ENCODE measurements around the gene GLYATL1. TPM values are rescaled to one million over a fixed set of nuclear protein-coding genes. Genes with fewer than 3 reads are reported as not detected.

GLYATL1 gene
- total RNA-seq, 2 experiments from 2014 or later: not detected

- Mint-ChIP-seq H3K27ac (no peak overlapping the region), H3K27me3 (peaks cover 20% of the 10 kb centered on the region), H3K36me3 (ENCODE audit: low read depth) (no peaks in the 10 kb centered on the region), H3K9me3 (no peaks in the 10 kb centered on the region), H3K4me1 (ENCODE audit: low read depth) (no peaks in the 10 kb centered on the region), H3K4me3 (no peak overlapping the region)
- TF ChIP-seq, protein P1, sequence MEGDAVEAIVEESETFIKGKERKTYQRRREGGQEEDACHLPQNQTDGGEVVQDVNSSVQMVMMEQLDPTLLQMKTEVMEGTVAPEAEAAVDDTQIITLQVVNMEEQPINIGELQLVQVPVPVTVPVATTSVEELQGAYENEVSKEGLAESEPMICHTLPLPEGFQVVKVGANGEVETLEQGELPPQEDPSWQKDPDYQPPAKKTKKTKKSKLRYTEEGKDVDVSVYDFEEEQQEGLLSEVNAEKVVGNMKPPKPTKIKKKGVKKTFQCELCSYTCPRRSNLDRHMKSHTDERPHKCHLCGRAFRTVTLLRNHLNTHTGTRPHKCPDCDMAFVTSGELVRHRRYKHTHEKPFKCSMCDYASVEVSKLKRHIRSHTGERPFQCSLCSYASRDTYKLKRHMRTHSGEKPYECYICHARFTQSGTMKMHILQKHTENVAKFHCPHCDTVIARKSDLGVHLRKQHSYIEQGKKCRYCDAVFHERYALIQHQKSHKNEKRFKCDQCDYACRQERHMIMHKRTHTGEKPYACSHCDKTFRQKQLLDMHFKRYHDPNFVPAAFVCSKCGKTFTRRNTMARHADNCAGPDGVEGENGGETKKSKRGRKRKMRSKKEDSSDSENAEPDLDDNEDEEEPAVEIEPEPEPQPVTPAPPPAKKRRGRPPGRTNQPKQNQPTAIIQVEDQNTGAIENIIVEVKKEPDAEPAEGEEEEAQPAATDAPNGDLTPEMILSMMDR (IDR thresholded peaks at IDR 0.05): peak; percentile 25
- ChIA-PET POLR2A (no interaction called here), CTCF (no interaction called here)
- intact Hi-C loops (cut with DNase I, micrococcal nuclease): loop anchor here (5.0 kb wide), 2 partner anchors 179 to 199 kb away; no protein-coding TSS in a partner anchor
- Histone ChIP-seq H3K36me3 (ENCODE audit: insufficient read depth, low read length) (no peaks in the 10 kb centered on the region), H3K27ac (ENCODE audit: low read depth in 1 of 2, low read length in 2 of 2) (no peak overlapping the region), H3K27me3 (ENCODE audit: control insufficient read depth in 1 of 2, insufficient read depth in 2 of 2, low read length in 2 of 2) (no peaks in the 10 kb centered on the region), H3K9me3 (ENCODE audit: control insufficient read depth in 1 of 2, insufficient read depth in 1 of 2, low read length in 2 of 2) (no peaks in the 10 kb centered on the region), H3K4me1 (ENCODE audit: insufficient read depth, low read length) (no peaks in the 10 kb centered on the region), H3K4me3 (ENCODE audit: low read length) (no peak overlapping the region)
- no peak for ATAC-seq (ENCODE audit: poor library complexity)
- DNase-seq: peak in 10 of 14 experiments; percentile 1 to 60 (median 12)
Measured at GRCh38 chr11:58958500-58958899, 19.2 kb downstream of the GLYATL1 start.

DNA sequence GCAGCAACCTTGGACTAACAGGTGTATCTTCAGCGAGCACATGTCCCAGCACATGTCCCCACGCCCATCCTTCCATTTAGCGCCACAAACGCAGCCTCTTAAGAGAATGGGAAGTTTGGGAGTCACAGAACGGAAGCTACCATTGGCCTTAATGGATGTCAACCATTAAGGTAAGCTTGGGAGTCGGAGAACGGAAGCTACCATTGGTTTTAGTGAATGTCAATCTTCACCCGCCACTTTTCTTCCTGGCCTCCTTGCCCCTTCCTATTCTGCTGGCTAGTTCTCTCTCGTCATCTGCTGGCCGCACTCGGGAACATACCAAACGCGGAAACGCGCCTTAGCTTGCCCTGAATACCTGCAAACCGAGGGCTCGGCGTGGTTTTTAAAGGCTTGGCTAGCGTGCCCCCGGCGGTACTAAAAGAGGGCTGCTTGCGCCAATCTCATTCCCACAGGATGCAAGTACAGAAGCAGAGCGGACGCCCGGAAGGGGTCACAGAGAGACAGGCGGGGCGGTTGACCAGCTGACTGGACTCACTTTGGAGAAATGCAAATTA lies 24.3 kb downstream of the GLYATL1 start:
- no peak overlapping the region for H3K4me3 Mint-ChIP-seq
- no peak overlapping the region for H3K27ac Mint-ChIP-seq
- peaks cover 0 to 5% of the 10 kb centered on the region in 2 experiments for H3K9me3 ChIP-seq (ENCODE audit: control insufficient read depth in 1 of 2, insufficient read depth in 1 of 2, low read length in 2 of 2)
- H3K27me3 Mint-ChIP-seq: peaks cover 15% of the 10 kb centered on the region
- no peaks in the 10 kb centered on the region for H3K36me3 ChIP-seq (ENCODE audit: insufficient read depth, low read length)
- H3K4me1 Mint-ChIP-seq (ENCODE audit: low read depth): no peaks in the 10 kb centered on the region
- peaks cover 0 to 9% of the 10 kb centered on the region in 2 experiments for H3K27me3 ChIP-seq (ENCODE audit: control insufficient read depth in 1 of 2, insufficient read depth in 2 of 2, low read length in 2 of 2)
- H3K36me3 Mint-ChIP-seq (ENCODE audit: low read depth): no peaks in the 10 kb centered on the region
- H3K27ac ChIP-seq (ENCODE audit: low read depth in 1 of 2, low read length in 2 of 2): no peak overlapping the region
- intact Hi-C loops (cut with DNase I, micrococcal nuclease): no loop called here
- CTCF ChIA-PET: no interaction called here
- ATAC-seq (ENCODE audit: poor library complexity) (no peak), DNase-seq (no peak)
- H3K4me1 ChIP-seq (ENCODE audit: insufficient read depth, low read length): no peaks in the 10 kb centered on the region
- POLR2A ChIA-PET: no interaction called here
- no peak overlapping the region for H3K4me3 ChIP-seq (ENCODE audit: low read length)
- H3K9me3 Mint-ChIP-seq: no peaks in the 10 kb centered on the region
- TF ChIP-seq, protein P1 (IDR thresholded peaks at IDR 0.05): no peak

DNA sequence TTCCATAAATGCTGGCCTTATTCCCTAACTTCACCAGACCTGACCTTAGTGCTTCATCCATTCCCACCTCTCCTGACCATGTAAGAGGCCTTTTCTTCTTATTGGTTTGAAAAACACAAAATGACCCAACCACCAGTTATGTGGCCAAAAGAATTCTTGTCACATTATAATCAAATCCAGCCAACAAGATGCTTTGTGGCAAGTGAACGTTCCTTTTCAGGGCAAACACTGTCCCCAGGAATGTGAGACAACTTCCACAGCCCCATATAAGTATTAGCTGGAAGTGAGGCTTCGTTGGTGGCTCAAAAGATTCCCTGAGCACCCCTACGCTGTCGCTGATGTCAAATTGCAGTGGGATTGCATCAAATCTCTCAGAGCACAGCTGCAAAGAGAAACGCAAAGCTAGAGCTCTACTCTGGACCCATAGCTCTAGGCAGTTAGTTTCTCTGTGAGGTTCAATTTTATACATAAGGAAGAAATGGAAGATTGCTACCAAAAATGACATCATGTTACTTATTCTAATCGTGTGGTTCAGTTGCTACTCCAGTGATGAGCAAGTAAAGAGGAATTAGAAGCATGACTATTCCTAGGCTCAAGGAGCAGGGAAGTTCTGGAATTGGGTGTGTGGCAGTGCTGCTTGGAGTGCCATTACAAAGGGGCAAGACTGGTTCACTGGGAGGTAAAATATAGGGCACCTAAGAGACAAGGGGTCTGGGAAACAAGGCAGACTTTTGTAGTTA lies 26.1 kb downstream of the GLYATL1 start:
- peaks cover 0 to 5% of the 10 kb centered on the region in 2 experiments for H3K9me3 ChIP-seq (ENCODE audit: control insufficient read depth in 1 of 2, insufficient read depth in 1 of 2, low read length in 2 of 2)
- ATAC-seq (ENCODE audit: poor library complexity) (no peak), DNase-seq (no peak)
- CTCF ChIA-PET: no interaction called here
- peaks cover 26% of the 10 kb centered on the region for H3K27me3 Mint-ChIP-seq
- TF ChIP-seq, protein P1 (IDR thresholded peaks at IDR 0.05): no peak
- H3K4me1 ChIP-seq (ENCODE audit: insufficient read depth, low read length): no peaks in the 10 kb centered on the region
- H3K27ac ChIP-seq (ENCODE audit: low read depth in 1 of 2, low read length in 2 of 2): no peak overlapping the region
- H3K36me3 Mint-ChIP-seq (ENCODE audit: low read depth): no peaks in the 10 kb centered on the region
- no peak overlapping the region for H3K27ac Mint-ChIP-seq
- POLR2A ChIA-PET: no interaction called here
- no peaks in the 10 kb centered on the region for H3K9me3 Mint-ChIP-seq
- intact Hi-C loops (cut with DNase I, micrococcal nuclease): no loop called here
- H3K27me3 ChIP-seq (ENCODE audit: control insufficient read depth in 1 of 2, insufficient read depth in 2 of 2, low read length in 2 of 2): peaks cover 0 to 9% of the 10 kb centered on the region in 2 experiments
- no peaks in the 10 kb centered on the region for H3K36me3 ChIP-seq (ENCODE audit: insufficient read depth, low read length)
- H3K4me3 Mint-ChIP-seq: no peak overlapping the region
- no peaks in the 10 kb centered on the region for H3K4me1 Mint-ChIP-seq (ENCODE audit: low read depth)
- H3K4me3 ChIP-seq (ENCODE audit: low read length): no peak overlapping the region

Data from CD4-positive, alpha-beta T cell (primary cell).